ENCODE data around the gene YY1.

DNA sequence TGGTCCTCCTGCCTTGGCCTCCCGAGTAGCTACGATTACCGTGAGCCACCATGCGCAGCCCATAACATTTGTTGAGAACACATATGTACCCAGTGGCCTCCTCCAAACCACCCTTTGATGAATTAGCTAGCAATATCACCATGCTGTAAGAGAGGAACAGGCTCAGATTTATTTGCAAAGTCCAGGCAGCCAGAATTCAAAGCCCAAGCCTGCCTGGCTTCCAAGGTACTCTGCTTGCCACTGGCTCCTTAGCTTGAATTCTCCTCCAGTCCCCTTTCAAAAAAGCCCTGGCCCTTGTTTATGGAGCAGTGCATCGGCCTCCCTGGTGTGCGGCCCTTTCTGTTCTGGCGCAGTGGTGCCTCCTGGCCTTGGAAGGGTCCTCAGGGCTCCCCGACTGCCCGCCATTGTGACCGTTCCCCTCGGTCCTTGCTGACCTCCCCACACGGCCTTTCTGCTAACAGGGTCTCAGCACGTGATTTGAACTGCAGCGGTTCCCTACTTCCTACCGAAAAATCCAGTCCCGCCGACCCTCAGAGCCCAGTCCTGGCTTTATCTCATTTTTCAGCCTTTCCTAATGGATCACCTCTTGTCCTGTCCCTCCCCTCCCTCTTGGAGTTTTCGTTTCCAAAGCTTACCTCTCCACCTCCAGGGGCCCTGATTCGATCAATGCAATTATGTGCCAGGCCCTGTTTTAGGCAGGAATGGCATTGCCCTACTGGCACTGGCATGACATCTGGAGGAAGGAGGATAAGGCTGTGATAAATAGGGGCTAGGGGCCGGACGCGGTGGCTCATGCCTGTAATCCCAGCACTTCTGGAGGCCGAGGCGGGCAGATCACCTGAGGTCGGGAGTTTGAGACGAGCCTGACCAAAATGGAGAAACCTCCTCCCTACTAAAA is 45.3 kb downstream of the YY1 start:
- TF ChIP-seq, protein P1, sequence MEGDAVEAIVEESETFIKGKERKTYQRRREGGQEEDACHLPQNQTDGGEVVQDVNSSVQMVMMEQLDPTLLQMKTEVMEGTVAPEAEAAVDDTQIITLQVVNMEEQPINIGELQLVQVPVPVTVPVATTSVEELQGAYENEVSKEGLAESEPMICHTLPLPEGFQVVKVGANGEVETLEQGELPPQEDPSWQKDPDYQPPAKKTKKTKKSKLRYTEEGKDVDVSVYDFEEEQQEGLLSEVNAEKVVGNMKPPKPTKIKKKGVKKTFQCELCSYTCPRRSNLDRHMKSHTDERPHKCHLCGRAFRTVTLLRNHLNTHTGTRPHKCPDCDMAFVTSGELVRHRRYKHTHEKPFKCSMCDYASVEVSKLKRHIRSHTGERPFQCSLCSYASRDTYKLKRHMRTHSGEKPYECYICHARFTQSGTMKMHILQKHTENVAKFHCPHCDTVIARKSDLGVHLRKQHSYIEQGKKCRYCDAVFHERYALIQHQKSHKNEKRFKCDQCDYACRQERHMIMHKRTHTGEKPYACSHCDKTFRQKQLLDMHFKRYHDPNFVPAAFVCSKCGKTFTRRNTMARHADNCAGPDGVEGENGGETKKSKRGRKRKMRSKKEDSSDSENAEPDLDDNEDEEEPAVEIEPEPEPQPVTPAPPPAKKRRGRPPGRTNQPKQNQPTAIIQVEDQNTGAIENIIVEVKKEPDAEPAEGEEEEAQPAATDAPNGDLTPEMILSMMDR (conservative IDR thresholded peaks at IDR 0.05; ENCODE audit: low read length) = no peak
- no peak for TF ChIP-seq EZH2phosphoT487 (IDR thresholded peaks at IDR 0.05; ENCODE audit: borderline replicate concordance)

All from Loucy (cell line).